ENCODE data around the gene UNC13A.

The UNC13A gene

DNA sequence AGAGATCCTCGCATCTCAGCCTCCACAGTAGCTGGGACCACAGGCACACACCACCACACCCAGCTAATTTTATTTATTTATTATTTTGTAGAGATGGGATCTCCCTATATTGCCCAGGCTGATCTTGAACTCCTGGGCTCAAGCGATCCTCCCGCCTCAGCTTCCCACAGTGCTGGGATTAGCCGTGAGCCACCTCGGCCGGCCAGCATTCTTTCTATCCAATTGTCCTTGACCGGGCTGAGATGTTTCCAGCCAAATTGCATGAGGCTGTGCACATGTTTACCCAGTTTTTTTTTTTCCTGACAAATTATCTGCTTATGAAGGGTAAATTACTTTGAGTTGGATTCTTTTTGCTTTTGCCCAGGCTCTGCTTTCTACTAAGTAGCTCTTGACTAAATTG, 28.2 kb downstream of the UNC13A start:
- DNase-seq, result no peak

DNA sequence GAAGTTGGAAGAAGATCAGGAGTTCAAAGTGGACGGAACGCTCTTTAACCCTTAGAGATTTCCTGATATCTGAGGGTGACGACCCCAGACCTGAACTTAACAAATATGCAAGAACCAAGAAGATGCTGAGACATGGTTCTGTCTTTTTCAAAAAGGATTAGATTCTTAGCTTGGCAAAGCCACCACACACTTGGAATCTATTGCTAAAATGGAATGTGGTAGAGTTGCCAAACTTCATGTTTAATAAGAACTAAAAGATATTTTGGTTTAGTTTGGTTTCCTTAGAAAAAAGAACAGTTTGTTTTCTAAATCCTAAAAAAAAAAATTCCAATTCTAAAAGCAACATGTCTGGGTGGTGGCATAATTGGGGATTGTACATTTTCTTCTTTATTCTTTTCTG, 29.5 kb downstream of the UNC13A start:
- no peak for DNase-seq

DNA sequence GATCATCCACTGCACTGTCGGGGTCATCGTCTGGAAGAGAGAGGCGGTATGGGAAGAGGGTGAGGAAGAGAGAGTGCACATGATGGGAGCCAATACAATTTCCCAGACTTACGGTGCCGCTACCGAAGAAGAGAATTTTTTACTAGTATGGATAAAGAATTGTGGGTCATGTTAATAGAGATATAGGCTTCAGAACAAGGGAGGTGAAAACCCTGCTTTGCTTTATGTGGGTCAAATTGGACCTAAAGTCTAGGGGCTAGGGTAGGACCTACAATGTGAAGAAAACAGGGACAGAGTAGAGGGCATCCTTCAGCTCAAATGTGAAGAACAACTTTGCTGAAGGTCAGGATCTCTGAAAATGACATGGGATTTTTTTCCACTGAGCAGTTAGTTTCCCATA, 29.9 kb downstream of the UNC13A start:
- no peak for DNase-seq

DNA sequence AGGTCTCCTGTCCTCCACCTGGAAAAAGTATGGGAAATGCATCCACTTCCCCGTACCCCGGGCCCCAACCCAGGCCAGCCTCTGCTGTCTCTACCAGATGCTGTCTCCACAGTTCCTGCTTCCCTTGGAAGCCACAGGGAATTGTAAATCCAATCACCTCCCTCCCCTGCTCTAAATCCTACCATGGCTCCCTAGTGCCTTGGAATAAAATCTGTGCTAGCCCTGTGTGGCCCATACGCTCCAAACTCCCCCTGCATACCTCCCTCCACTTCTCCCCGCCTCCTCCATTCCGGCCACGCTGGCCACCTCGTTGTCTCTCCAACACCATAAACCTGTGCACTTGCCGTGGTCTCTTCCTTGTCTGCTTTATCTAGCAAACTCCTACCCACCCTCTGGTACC, 31.2 kb downstream of the UNC13A start:
- DNase-seq, result no peak

DNA sequence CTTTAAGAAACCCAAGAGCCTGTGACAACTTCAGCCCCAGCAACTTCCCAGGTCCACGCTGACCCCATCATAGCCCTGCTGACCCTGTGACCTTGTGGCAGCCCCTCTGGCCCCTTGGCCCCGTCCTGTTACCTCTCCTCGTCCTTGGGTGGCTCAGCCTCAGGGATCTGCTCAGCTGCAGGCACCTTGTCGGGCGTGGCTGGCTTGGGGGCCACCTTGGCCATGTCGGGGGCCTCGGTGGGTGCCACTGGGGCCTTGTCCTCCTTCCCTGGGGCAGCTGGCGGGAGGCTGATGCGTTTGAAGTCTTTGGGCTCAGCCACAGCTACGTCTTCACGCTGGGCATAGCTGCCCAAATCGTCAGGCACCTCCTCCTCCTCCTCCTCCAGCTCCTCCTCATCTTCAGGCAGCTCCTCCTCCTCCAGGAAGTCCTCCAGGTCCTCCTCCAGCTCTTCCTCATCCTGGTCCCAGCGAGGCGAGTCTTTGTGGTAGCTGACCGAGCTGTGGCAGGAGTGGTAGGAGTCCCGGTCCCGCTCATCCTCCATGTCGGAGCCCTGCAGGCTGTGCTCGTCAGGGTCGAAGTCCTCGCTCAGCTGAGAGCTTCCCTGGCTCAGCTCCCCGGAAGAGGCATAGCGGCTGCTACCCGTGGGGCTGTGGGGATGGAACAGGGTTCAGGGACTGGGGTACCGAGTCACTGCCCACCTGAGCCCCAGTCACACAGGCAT, 32.2 kb downstream of the UNC13A start:
- no peak for DNase-seq

DNA sequence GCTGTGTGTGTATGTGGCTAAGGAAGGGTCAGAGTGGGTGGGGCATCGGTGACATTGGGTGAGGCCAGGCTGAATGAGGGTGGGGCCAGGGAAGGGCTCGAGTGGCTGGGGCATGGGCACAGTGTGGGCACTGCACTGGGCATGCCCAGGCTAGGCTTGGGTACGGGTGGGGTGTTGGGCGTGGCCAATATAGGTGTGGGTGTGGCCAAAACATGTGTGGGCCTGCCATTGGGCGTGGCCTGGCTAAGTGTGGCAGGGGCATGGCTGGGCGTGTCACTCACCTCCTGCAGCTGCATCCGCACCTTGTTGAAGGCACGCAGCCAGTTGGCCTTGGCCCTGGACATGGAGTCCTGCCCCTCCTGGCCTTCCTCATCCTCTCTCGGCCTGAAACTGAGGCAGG, 33.2 kb downstream of the UNC13A start:
- DNase-seq, result no peak

DNA sequence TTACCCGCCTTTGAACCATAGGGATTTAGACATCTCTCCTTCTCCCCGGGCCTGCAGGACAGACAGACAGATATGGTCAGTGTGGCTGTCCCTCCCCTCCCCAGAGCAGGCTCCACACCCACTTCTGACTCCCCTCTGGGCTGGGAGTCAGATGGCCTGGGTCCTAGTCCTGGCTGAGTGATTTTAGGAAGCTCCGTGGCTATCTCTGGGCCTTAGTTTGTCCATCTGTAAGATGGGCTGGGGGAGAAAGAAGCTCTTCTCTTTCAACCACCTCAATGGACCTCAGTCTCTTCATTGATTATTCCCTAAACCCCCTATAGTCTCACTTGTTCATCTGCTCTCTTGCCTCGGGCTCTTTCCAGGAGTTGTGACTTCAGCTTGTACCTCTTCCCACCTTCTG, 35.5 kb downstream of the UNC13A start:
- DNase-seq, result no peak

DNA sequence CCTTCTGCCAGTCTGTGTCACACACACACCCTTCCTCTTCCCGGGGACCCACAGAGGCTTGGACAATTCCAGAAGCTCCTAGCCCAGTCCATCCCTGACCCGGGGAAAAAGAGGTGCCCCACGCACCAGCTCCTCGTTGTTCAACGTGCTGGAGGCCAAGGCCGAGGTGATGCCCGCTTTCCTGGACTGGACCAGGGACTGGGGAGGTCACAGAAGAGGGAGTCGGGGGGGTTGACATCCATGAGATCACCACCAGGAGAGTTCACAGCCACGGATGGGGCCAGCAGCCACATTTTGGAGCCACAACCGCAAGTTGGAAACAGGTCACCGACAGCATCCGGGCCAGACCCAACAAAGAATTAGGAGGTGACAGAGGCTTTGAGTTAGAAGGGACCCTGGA, 39.4 kb downstream of the UNC13A start:
- DNase-seq, result no peak

DNA sequence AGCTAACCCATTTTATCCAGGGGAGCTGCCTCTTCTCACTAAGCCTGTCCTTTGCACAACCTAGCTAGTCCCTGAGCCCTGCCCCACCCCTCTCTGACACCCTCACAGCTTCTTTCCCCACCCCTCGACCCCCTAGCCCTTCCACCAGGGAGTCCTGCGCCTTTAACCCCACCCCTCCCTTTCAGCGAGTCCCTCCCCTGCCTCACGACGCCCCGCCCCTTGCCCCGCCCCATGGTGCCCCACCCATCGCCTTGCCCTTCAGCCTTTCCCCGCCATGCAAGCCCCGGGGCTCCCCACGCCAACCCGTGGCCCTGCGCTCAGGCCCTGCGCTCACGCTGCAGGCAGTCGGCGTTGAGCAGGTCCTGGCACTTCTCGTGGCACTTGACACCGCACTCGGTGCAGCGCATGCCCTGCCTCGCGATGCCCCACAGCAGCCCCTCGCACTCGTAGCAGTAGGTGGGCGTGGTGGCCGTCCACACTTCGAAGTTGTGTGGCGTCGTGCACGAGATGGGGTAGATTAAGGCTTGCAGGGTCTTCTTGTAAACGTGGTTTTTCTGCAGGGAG, 40.0 kb downstream of the UNC13A start:
- no peak for DNase-seq

DNA sequence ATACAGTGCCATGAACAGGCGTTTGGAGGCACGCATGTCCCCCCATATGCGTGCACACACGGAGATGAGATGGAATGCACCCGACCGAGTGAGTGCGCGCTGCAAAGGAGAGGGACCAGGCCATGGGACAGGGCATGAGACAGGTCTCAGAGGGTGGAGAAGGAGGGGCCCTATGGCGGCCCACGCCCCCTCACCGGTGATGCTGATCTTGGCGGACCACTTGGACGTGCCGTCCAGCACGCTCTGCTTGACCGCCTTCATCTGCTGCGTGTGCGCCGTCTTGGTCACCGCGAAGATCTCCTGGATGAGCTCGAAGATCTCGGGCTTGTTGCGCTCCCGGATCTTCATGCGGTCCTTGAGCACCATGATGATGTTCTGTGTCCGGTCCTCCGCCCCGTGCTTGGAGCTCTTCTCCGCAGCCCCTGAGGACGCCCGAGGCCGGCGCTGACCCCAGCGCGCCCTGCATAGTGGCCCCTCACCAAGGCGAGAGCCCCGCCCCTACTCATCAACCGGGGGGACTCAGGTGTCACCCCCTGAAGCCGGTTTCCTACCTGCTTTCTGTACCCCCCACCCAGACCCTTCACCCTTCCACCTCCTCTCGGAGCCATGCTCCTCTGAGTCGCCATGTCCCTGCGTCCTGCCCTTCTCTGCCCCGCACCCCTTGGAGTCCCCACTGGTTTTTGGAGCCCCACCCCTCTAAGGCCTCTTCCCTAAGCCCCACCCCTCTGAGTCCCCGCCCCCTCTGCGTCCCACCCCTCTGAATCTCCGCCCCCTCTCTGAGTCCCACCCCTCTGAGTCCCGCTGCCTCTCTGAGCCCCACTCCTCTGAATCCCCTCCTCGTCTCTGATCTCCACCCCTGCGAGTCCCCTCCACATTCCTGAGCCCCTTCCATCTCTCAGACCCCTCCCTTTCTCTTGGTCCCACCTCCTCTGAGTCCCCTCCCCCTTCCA, 40.8 kb downstream of the UNC13A start:
- no peak for DNase-seq

DNA sequence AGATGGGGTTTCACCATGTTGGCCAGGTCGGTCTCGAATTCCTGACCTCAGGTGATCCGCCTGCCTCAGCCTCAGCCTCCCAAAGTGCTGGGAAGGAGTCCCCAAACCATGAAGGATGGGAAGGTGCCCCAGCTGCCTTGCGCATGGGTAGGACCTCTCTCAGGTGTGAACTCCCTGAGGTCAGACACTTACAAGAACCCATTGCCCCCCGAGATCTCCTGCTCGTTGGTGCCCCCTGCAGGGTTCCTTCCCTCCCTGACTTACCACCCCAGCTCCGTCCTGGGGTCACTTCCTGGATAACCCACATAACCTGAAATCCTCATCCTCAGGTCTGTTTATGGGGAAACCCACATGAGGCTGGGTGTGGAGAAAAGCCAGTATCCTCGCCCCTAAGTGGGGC, 41.7 kb downstream of the UNC13A start:
- DNase-seq, result no peak

DNA sequence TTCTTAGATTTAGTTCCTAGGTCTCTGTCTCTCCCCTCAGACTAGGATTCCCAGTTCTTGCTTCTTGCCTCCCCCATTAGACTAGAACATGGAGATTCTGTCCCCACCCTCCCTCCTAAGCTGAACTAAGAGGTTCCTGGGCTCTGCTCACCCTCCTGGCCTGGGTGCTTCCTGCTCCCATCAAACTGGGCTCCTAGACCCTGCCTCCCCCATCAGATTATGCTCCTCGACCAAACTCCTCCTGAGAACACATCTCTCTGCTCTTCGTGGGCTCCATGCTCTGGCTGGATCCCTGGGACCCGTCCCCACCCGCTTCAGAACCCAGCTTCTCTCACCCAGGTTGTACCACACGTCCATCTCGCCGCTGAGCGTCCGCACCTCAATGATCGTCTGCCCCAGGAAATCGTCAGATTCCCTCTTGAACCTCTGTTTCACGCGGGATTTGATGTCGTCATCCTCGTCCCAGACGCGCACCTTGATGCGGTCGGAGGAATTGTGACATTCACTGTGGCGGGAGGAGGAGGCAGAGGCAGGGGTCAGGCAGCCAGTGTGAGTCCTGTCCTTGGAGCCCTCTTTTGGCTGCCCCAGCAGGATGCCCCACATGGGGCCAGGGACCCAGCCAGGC, 42.7 kb downstream of the UNC13A start:
- no peak for DNase-seq

DNA sequence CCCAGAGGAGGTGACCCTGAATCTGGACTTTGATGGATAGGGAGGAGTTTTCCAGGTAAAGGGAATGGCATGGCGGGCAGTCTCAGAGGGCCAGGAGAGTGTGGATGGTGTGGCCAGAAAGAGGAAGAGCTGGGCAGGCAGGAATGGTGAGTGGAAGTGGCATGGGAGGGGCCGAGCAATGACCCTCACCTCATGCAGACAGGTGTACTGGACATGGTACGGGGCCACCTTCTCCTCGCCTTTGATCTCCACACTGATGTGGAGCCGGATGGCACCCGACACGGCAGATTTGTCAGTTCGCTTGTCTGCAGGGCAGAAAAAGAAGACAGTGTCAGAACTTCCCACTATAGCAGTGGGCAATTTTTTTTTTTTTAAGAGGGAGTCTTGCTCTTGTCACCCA, 45.5 kb downstream of the UNC13A start:
- DNase-seq, result no peak

DNA sequence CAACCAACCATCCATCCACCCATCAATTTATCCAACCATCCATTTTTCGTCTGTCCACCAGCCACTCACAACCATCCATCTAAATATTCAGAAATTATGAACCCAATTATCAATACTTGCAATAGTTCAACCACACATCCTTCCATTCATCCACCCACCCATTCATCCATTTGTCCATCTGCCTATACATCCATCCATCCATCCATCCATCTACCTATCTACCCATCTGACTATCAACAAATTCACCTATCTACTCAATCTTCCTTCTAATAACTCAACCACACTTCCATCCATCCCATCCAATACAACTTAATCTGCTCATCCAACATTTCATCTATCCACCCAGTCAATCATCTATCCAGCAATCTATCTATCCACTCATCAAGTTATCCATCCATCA, 46.3 kb downstream of the UNC13A start:
- DNase-seq, result no peak

DNA sequence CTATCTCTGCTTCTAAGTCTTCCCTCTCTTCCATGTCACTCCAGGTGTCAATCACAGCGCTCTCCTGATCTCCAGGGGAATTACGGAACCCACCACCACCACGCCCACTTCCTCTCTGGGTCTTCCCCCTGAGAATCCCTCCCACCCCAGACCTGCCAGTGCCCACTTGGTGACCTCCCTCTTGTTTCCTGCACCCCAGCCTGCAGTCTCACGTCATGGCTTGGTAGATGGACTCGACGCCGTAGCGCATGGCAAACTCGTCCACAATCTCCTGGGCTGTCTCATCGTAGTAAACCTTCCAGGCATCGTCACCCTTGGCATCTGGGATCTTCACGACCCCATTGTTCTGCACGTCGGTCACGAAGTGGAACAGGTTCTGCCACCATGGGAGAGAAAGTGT, 47.0 kb downstream of the UNC13A start:
- DNase-seq, result no peak

DNA sequence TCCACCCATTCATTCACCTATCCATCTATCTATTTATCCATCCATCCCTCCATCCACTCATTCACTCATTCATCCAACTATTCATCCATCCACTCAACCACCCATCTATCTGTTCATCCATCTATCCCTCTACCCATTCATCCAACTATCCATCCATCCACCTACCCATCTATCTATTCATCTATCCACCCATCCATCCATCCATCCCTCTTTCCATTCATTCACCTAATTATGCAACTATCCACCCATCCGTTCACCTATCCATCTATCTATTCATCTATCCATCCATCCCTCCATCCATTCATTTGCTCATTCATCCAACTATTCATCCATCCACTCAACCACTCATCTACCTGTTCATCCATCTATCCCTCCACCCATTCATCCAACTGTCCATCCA, 54.5 kb downstream of the UNC13A start:
- no peak for DNase-seq

DNA sequence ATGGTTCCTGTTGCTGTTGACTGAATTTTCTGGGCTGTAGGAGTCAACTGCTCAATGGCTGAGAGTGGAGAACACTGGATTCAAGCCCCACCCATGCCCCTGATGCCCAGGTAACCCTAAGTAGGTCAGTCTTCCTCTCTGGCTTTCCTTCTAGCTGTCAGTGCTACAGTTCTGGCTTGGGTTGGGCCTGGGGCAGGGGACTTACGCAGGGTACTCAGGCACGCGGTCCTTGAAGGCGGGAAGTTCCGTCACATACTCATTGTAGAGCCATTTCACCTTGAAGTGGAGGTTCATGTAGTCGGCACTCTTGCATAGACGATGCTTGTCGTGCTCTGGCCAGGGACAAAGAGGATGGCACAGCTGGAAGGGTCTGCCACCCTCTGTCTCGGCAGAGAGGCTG, 55.6 kb downstream of the UNC13A start:
- no peak for DNase-seq

DNA sequence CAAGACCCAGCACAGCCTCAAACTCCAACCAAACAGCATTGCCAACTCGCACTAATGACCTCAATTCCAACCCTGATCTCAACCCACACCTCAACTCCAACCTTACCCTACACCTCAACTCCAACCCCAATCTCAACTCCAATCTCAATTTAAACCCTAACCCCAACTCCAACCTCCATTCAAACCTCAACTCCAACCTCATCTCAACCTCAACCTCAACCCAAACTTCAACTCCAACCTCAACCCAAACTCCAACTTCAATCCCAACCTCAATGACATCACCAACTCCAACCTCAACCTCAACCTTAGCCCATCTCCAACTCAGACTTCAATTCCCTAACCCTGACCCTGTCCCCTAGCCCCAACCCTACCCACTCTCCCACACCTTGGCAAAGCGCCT, 58.4 kb downstream of the UNC13A start:
- DNase-seq, result no peak

DNA sequence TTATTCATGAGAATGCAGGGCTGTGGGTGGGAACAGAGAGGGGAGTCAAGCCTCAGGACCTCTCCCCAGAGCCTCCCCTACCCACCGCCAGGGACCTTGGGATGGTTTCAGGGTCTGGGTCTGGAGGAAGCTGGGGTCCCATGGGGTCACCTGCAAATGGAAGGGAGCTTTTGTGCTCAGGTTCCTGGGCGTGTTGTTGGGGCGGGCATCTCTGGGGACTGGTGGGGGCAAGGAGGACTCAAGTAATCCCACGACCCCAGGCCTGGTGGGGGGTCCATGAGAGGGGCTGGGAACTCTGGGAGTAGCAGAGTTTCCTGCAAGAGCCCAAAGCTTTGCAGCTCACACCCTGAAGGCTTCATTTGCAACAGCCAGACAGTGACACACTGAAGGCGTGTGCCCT, 60.2 kb downstream of the UNC13A start:
- DNase-seq, result no peak

DNA sequence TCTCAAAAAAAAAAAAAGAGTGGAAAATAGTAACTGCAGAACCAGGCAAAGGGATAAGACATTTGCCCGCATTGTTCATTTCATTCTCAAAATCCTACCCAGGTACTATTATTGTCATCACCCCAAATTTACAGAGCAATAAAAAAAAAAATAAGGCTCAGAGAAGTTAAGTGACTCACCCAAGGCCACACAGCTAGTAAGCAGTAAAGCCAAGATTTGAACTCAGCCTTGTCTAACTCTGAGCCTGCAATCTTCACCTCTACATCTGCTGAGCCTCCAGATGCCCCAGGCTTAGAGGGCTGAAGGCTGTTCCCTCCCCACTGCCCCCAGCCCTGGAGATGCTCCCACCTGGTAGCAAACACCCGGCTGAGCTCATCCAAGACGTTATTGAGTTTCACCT, 61.0 kb downstream of the UNC13A start:
- no peak for DNase-seq

DNA sequence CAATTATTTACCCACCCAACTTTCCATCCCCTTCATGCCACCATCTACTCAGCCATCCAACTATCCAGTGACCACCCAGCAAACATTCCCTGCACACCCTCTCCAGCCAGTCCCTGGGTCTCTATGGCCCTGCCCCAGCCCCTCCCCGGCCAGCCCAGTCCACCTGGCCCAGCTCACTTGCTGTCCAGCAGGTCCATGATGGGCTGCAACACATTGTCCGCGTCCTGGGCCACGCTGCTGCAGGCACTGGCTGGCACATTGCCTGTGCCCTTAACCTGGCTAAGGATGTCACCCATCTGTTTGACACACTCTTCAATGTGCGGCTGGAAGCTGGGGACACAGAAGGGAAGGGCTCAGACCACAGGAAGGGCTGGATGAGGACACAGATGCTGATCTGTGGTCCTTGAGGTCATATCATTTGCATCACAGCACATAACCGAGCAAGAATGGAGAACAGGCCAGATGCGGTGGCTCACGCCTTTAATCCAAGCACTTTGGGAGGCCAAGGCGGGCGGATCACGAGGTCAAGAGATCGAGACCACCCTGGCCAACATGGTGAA, 61.6 kb downstream of the UNC13A start:
- DNase-seq, result no peak

DNA sequence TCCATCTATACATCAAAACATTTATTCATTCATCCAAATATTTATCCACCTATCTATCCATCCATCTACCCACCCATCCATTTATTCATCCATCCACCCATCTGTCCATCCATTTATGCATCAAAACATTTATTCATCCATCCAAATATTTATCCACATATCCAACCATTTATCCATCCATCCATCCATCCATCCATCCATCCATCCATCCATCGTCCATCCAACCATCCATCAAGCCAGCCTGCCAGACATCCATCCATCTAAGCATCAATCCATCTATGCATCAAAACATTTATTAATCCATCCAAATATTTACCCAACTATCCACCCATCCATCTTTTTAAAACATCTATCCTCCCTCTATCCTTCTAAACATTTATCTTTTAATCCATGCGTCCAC, 62.2 kb downstream of the UNC13A start:
- no peak for DNase-seq

DNA sequence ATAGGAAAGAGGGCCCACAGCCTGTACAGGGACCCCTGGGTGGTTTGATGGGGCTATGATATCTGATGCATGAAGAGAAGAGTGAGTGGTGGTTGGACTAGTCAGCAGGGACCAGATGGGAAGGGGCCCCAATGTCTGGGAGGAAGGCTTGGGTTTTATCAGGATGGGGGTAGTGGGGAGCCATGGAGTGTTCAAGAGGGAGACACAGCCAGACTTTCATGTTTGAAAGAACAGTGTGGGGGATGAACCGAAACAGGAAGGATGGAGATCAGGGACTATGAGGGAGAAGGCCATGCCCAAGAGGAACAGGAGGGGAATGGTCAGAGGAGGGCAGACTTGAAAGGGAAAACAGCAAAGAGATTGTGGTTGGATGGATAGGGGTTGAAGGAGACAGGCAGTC, 63.1 kb downstream of the UNC13A start:
- no peak for DNase-seq
